ENCODE measurements around the gene MEGF6. TPM values are rescaled to one million over a fixed set of nuclear protein-coding genes. Genes with fewer than 3 reads are reported as not detected.

MEGF6 gene
- polyA plus RNA-seq, 1 donor (not counting 4 experiments of a cell fraction or from before 2014, with no cell fraction given), result 0.24 TPM

DNA sequence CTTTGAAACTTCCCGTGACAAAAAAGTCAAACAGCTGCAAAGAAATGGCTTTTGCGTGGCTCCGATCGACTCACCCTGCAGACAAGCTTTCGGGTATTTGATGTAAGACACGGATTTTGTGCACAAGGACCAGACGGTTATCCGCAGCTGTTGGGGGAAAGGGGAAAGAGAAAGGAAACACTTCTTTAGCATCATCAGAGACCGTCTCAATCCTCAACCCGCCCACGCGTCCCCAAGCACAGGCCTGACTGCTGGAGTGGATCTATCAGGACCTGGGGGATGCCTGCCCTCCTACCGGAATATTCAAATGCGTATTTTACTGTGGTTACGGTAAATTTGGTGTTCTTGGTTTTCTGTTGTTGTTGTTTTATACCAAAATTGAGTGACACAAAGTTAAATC is 27.4 kb upstream of the MEGF6 start:
- Histone ChIP-seq H4K20me1 (ENCODE audit: control insufficient read depth, extremely low read depth, insufficient read depth, low read length) (no peaks in the 10 kb centered on the region), H3K9ac (ENCODE audit: control insufficient read depth, extremely low read depth, insufficient read depth, low read length) (no peak overlapping the region), H3K9me1 (ENCODE audit: control insufficient read depth, extremely low read depth, insufficient read depth, low read length) (no peaks in the 10 kb centered on the region), H3K27ac (ENCODE audit: control insufficient read depth, insufficient read depth, low read length) (no peak overlapping the region), H2AFZ (ENCODE audit: control insufficient read depth, low read length) (no peak overlapping the region), H3K36me3 (ENCODE audit: control insufficient read depth in 2 of 2, extremely low read depth in 1 of 2, insufficient read depth in 2 of 2, low read length in 2 of 2) (peaks cover 23 to 24% of the 10 kb centered on the region in 2 experiments), H3K27me3 (ENCODE audit: control insufficient read depth, extremely low read depth, insufficient read depth, low read length) (no peaks in the 10 kb centered on the region), H3K9me3 (ENCODE audit: control insufficient read depth, low read depth, low read length) (no peaks in the 10 kb centered on the region), H3K4me2 (ENCODE audit: control insufficient read depth, extremely low read depth, insufficient read depth, low read depth, low read length) (no peak overlapping the region), H3K79me2 (ENCODE audit: control insufficient read depth, insufficient read depth, low read length) (no peaks in the 10 kb centered on the region), H3K4me1 (ENCODE audit: control insufficient read depth, extremely low read depth, insufficient read depth, low read length) (no peaks in the 10 kb centered on the region), H3K4me3 (ENCODE audit: control insufficient read depth in 2 of 3, extremely low read depth in 1 of 3, insufficient read depth in 2 of 3, low read depth in 1 of 3, low read length in 3 of 3) (no peak overlapping the region)
- TF ChIP-seq, protein P1, sequence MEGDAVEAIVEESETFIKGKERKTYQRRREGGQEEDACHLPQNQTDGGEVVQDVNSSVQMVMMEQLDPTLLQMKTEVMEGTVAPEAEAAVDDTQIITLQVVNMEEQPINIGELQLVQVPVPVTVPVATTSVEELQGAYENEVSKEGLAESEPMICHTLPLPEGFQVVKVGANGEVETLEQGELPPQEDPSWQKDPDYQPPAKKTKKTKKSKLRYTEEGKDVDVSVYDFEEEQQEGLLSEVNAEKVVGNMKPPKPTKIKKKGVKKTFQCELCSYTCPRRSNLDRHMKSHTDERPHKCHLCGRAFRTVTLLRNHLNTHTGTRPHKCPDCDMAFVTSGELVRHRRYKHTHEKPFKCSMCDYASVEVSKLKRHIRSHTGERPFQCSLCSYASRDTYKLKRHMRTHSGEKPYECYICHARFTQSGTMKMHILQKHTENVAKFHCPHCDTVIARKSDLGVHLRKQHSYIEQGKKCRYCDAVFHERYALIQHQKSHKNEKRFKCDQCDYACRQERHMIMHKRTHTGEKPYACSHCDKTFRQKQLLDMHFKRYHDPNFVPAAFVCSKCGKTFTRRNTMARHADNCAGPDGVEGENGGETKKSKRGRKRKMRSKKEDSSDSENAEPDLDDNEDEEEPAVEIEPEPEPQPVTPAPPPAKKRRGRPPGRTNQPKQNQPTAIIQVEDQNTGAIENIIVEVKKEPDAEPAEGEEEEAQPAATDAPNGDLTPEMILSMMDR (optimal IDR thresholded peaks at IDR 0.05 in 1 of 3, IDR thresholded peaks at IDR 0.05 in 1 of 3, conservative IDR thresholded peaks at IDR 0.05 in 1 of 3; ENCODE audit: extremely low read depth in 1 of 3, insufficient read depth in 2 of 3, low read length in 3 of 3), result no peak
- no peak for TF ChIP-seq EZH2 (IDR thresholded peaks at IDR 0.05; ENCODE audit: low read length)
- FAIRE-seq, result no peak
- dilution Hi-C loops (cut with MboI; ENCODE audit: extremely low pct_ligation_motif_present, low sequenced_read_pairs), result loop anchor here (25.0 kb wide), 1 partner anchor 101 kb away; no protein-coding TSS in a partner anchor
- no peak for DNase-seq (ENCODE audit: low read depth, low spot score)

GRCh38 chr1:3638027-3638426 is 26.7 kb upstream of the MEGF6 start:
- Histone ChIP-seq H3K79me2 (ENCODE audit: control insufficient read depth, insufficient read depth, low read length) (no peaks in the 10 kb centered on the region), H3K9me1 (ENCODE audit: control insufficient read depth, extremely low read depth, insufficient read depth, low read length) (no peaks in the 10 kb centered on the region), H3K36me3 (ENCODE audit: control insufficient read depth in 2 of 2, extremely low read depth in 1 of 2, insufficient read depth in 2 of 2, low read length in 2 of 2) (peaks cover 23 to 24% of the 10 kb centered on the region in 2 experiments), H4K20me1 (ENCODE audit: control insufficient read depth, extremely low read depth, insufficient read depth, low read length) (no peaks in the 10 kb centered on the region), H3K4me1 (ENCODE audit: control insufficient read depth, extremely low read depth, insufficient read depth, low read length) (no peaks in the 10 kb centered on the region), H3K9ac (ENCODE audit: control insufficient read depth, extremely low read depth, insufficient read depth, low read length) (no peak overlapping the region), H3K27ac (ENCODE audit: control insufficient read depth, insufficient read depth, low read length) (no peak overlapping the region), H3K4me2 (ENCODE audit: control insufficient read depth, extremely low read depth, insufficient read depth, low read depth, low read length) (no peak overlapping the region), H3K4me3 (ENCODE audit: control insufficient read depth in 2 of 3, extremely low read depth in 1 of 3, insufficient read depth in 2 of 3, low read depth in 1 of 3, low read length in 3 of 3) (no peak overlapping the region), H3K9me3 (ENCODE audit: control insufficient read depth, low read depth, low read length) (no peaks in the 10 kb centered on the region), H3K27me3 (ENCODE audit: control insufficient read depth, extremely low read depth, insufficient read depth, low read length) (no peaks in the 10 kb centered on the region), H2AFZ (ENCODE audit: control insufficient read depth, low read length) (no peak overlapping the region)
- DNase-seq (ENCODE audit: low read depth, low spot score), result no peak
- no peak for FAIRE-seq
- TF ChIP-seq, protein P1 (optimal IDR thresholded peaks at IDR 0.05 in 1 of 3, IDR thresholded peaks at IDR 0.05 in 1 of 3, conservative IDR thresholded peaks at IDR 0.05 in 1 of 3; ENCODE audit: extremely low read depth in 1 of 3, insufficient read depth in 2 of 3, low read length in 3 of 3), result no peak
- TF ChIP-seq EZH2 (IDR thresholded peaks at IDR 0.05; ENCODE audit: low read length), result no peak
- dilution Hi-C loops (cut with MboI; ENCODE audit: extremely low pct_ligation_motif_present, low sequenced_read_pairs), result loop anchor here (25.0 kb wide), 1 partner anchor 101 kb away; no protein-coding TSS in a partner anchor
